ENCODE results near the gene UBE2H.

UBE2H gene

GRCh38 chr7:129784437-129784782 lies 168.3 kb downstream of the UBE2H start:
- DNase-seq: no peak

DNA sequence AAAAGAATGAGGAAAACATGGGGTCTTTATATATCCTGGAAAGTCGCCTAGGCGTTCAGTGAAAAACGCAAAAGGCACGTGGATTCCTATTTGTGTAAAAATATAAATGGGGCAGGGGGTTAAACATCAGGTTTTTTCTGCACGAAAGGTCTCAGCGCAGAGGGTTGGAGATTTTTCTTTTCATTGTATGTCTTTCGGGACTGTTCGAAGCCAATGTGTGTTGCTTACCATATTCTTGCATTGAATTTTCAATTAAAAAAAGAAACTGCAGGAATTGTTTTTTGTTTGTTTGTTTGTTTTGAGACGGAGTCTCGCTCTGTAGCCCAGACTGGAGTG lies 169.2 kb downstream of the UBE2H start:
- DNase-seq: no peak

GRCh38 chr7:129782818-129783583 lies 169.8 kb downstream of the UBE2H start:
- no peak for DNase-seq

GRCh38 chr7:129781928-129782817 lies 170.6 kb downstream of the UBE2H start:
- DNase-seq: no peak

DNA sequence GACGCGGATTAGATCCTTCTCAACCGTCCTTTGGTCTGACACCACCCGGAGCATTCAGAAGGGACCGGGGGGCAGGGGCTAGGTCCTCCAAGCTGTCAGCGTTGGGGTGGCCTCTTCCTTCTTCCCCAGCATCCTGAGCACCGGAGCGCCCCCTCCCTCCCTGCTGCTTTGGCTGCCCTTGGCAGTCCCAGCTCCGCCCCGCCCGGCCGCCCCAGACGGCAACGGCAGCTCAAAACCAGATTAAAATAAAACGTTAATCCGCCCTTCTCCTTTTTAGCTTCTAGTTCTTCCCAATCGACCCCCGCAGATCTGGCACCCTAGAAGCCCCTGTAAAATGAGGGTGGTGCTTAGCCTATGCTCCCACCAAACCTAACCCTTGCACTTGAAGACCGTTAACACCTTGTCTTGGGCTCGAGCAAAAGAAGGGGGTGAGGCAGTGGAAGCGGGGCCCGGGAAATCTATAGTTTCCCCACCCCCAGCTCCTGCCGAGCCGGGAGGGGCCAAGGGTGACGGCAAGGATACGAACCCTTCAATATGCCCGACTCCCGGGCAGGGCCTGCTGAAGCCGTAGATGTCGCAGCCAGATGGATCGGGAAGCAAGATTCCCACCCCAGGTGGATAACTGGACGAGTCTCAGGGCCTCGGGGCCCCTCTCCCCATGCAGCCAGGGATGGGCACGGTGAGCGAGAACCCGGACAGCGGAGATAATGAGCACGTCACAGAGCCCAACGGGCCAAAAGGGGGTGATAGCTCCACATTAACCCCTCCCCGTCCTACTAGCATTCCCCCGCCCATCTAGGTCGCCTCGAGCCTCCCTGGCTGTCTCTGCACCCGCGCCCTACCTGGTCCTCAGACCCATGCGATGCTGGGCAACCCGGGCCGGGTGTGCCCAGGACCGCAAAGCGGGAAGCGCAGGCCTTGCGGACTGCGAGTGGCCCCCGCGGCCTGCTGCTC lies 171.5 kb downstream of the UBE2H start:
- no peak for DNase-seq
